ENCODE results near the gene HS3ST1.
A peak's percentile ranks its signal among the peaks of the same experiment; 100 is the strongest.
"Not testable (repeated sequence)": the region's sequence is repeated elsewhere in the genome, so short reads cannot be mapped to it uniquely, and the experiment has no call there.

HS3ST1 gene

GRCh38 chr4:11402192-11402591 is 26.5 kb downstream of the HS3ST1 start:
- no peak for DNase-seq (ENCODE audit: low read depth, low spot score)

- DNase-seq (ENCODE audit: low read depth, low spot score), result no peak
Measured at GRCh38 chr4:11399461-11399971, 29.2 kb downstream of the HS3ST1 start.

DNA sequence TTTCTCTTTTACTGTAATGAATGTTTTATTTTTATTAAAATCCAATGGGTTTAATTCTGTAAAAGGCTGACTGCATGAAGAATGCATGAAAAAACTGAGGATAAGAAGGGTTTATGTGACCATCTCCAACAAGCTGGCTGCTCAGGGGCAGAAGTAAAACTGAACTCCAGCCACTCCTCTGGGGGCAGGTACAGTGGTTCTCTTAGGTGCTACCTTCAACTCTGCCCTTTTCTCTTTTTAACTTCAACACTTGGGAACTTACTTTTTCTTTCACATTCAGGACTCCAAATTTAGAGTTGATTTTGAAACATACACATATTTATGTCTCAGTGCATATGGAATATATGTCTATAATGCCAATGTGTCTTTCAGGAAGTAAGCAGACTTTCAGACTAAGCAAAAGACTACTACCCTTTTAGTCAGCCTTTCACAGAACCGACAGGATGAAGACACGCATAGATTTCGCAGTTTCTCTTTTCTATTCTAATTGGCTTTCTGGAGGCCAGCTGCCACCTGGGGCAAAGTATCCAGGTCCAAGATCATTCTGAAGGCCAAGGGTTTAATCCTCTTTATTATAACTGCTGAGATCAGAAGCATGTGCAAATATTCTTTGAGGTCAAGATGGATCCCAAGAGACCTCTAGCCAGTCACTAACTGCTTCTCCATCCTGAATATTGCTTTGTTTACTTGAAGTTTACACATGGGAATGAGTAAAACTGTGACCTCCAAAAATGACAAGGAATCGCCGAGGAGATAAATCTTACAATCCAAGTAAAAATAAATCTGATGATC is 30.7 kb downstream of the HS3ST1 start:
- DNase-seq (ENCODE audit: low read depth, low spot score), result no peak

GRCh38 chr4:11397146-11397545 is 31.5 kb downstream of the HS3ST1 start:
- no peak for DNase-seq (ENCODE audit: low read depth, low spot score)

- no peak for DNase-seq (ENCODE audit: low read depth, low spot score)
Measured at GRCh38 chr4:11393551-11393950, 35.1 kb downstream of the HS3ST1 start.

- not testable (repeated sequence) for DNase-seq (ENCODE audit: low read depth, low spot score)
Measured at GRCh38 chr4:11384072-11384471, 44.6 kb downstream of the HS3ST1 start.

DNA sequence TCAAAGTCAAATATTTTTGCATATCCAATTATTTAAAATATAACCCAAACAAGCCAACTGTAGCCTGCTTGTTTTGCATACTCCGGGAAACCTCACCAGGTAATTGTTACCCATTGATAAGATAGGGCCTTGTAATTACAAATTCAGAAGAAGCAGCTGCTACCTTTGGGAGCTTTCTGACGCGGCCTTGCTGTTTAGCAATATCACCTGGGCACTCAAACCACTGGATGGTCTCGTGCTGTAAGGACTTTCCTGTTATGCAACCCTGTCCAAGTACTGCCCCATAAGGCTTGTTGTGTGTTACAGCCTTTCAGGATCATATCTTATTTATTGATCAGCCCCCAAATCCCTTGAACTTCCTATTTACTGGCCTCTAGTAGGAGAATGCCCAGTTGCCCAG is 52.1 kb downstream of the HS3ST1 start:
- DNase-seq (ENCODE audit: low read depth, low spot score), result no peak

- DNase-seq (ENCODE audit: low read depth, low spot score), result no peak
Measured at GRCh38 chr4:11376146-11376545, 52.5 kb downstream of the HS3ST1 start.

GRCh38 chr4:11368701-11369115 is 60.0 kb downstream of the HS3ST1 start:
- DNase-seq (ENCODE audit: low read depth, low spot score), result no peak

GRCh38 chr4:11367371-11367770 is 61.3 kb downstream of the HS3ST1 start:
- DNase-seq (ENCODE audit: low read depth, low spot score), result no peak

DNA sequence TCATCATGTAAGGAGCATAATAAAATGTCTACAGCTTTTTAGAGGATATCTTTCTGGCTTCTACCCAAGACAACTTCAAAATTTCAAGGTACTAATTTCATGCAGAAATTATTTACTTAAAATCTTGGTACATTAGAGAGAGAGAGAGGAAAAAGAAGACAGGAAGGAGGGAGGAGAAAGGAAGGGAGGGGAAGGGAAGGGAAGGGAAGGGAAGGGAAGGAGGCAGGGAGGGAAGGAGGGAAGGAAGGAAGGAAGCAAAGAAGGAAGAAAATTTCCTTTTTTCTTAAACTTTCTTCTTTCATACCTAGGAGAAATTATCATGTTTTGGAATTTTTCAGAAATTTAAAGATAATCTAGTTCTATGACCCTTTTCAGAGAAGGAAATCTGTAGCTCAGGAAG is 61.8 kb downstream of the HS3ST1 start:
- DNase-seq (ENCODE audit: low read depth, low spot score), result no peak

GRCh38 chr4:11365039-11365438 is 63.7 kb downstream of the HS3ST1 start:
- no peak for DNase-seq (ENCODE audit: low read depth, low spot score)

- DNase-seq (ENCODE audit: low read depth, low spot score), result no peak
Measured at GRCh38 chr4:11359591-11359990, 69.1 kb downstream of the HS3ST1 start.

DNA sequence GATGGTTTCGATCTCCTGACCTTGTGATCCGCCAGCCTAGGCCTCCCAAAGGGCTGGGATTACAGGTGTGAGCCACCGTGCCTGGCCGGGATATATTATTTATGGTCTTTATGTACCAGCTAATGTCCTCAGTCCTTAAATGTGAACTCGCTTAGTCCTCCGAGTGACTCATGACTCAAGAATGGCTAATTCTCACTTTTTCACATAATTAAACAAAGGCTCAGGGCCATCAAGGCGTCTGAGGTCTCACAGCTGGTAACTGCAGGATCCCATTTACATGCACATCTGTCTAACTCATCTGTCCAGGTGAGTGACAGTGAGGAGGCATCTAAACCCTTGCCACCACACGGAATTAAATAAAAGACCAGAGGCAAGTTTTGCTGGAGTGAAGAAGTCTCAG is 73.5 kb downstream of the HS3ST1 start:
- peak; percentile 45 for DNase-seq (ENCODE audit: low read depth, low spot score)

GRCh38 chr4:11354531-11354930 is 74.2 kb downstream of the HS3ST1 start:
- no peak for DNase-seq (ENCODE audit: low read depth, low spot score)

DNA sequence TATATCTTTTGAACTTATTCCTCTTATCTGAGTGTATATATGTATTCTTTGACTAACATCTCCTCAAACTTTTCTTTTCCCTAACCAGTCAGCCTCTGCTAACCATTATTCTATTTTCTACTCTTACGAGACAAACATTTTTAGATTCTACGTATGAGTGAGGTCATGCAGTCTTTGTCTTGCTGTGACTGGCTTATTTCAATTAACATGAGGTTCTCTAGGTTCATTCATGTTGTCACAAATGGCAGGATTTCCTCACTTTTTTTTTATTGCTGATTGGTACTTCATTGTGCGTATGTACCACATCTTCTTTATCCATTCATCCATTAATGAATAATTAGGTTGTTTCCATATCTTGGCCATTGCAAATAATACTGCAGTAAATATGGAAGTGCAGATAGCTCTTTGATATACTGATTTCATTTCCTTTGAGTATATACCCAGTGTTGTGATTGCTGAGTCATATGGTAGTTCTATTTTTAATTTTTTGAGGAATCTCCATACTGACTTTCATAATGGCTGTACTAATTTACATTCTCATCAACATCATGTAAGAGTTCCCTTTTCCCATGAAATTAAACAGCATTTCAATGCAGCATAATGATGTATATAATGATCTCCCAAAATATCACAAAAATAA is 80.1 kb downstream of the HS3ST1 start:
- no peak for DNase-seq (ENCODE audit: low read depth, low spot score)

DNA sequence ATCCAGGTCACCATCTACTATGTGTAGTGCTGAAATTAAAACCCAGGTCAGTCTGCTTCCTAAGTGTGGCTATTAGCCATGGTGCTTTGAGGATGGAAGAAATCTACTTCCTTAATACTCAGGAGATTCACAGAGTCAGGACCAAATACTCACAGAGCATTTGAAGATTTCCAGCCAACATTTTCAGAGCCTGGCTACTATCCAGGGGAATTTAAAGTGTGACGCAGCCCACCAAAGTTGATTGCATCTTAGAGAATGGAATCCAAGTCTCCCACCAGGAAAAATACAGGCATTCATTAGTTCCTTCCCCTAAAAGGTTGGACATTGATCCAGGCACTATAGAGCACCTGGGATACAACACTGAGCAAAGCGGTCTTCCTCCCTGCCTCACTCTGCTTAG is 83.8 kb downstream of the HS3ST1 start:
- DNase-seq (ENCODE audit: low read depth, low spot score), result no peak

DNA sequence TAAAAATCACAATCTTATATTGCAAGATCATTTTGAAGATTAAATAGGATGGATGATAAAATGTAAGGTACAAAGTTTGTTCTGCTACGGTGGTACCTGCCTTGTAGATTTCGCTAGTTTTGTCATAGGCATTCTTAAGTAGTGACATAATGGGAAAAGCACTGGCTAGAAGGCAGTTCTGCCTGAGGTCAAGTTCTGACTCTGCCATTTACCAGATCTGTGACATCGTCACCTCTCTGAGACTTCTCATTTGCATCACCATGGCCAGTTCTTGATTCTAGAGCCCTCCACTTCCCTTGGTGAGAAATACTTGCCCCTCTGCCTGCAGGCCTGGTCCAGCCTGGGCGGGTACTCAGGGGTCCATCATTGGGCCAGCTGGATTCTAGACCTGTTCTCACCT is 85.2 kb downstream of the HS3ST1 start:
- DNase-seq (ENCODE audit: low read depth, low spot score), result no peak

Measured in iPS DF 19.7 (cell line).